Astrocyte (in vitro differentiated cells and primary cell): Measurements from ENCODE around the gene CDKAL1. TPM values are rescaled to one million over a fixed set of nuclear protein-coding genes. Genes with fewer than 3 reads are reported as not detected.
A peak's percentile ranks its signal among the peaks of the same experiment; 100 is the strongest.

Experiments
- DNase-seq: peaks from one replicate; pipeline ENCODE4 v3.0.0-alpha.2; 2010; ENCODE audit warnings: low read depth
- FAIRE-seq: peaks from 2 replicates; lab custom pipeline; 2011; peaks lifted over from hg19 to GRCh38; lab: Jason Lieb, UNC
- H2AFZ ChIP-seq: 2 replicates; pipeline ENCODE4 v1.6.0; 2012; ENCODE audit warnings: low read depth, low read length, inconsistent platforms
- H3K27ac ChIP-seq: 2 replicates; pipeline ENCODE4 v1.5.1; 2011; ENCODE audit warnings: low read depth, low read length, inconsistent platforms
- H3K27me3 ChIP-seq: 2 replicates; pipeline ENCODE4 v1.6.0; 2011; ENCODE audit warnings: low read length, inconsistent platforms; ENCODE audit not compliant: insufficient read depth
- H3K36me3 ChIP-seq: 2 replicates; pipeline ENCODE4 v1.5.1; 2011; ENCODE audit warnings: low read length, inconsistent platforms; ENCODE audit not compliant: insufficient read depth
- H3K4me1 ChIP-seq: 2 replicates; pipeline ENCODE4 v1.5.1; 2011; ENCODE audit warnings: low read length, inconsistent platforms; ENCODE audit not compliant: insufficient read depth
- H3K4me2 ChIP-seq: 2 replicates; pipeline ENCODE4 v1.6.0; 2012; ENCODE audit warnings: low read length, inconsistent platforms
- H3K4me3 ChIP-seq: 2 replicates; pipeline ENCODE4 v1.5.1; 2011; ENCODE audit warnings: low read depth, mild to moderate bottlenecking, low read length, inconsistent platforms; ENCODE audit not compliant: insufficient read depth
- H3K79me2 ChIP-seq: 2 replicates; pipeline ENCODE4 v1.6.0; 2012; ENCODE audit warnings: mild to moderate bottlenecking, low read length, inconsistent platforms; ENCODE audit not compliant: insufficient read depth
- H3K9ac ChIP-seq: 2 replicates; pipeline ENCODE4 v1.6.0; 2012; ENCODE audit warnings: mild to moderate bottlenecking, low read length, inconsistent platforms
- H3K9me3 ChIP-seq: 2 replicates; pipeline ENCODE4 v1.5.1; 2012; ENCODE audit warnings: low read depth, mild to moderate bottlenecking, low read length, inconsistent platforms; ENCODE audit not compliant: insufficient read depth
- H4K20me1 ChIP-seq: 2 replicates; pipeline ENCODE4 v1.6.0; 2012; ENCODE audit warnings: low read length, inconsistent platforms; ENCODE audit not compliant: insufficient read depth
- H3K27ac Mint-ChIP-seq: one replicate; pipeline ENCODE4 v1.8.0; 2021; ENCODE audit warnings: mild to moderate bottlenecking, mixed read lengths; ENCODE audit not compliant: unreplicated experiment
- H3K27me3 Mint-ChIP-seq: one replicate; pipeline ENCODE4 v1.8.0; 2021; ENCODE audit warnings: low read depth, mixed read lengths; ENCODE audit not compliant: unreplicated experiment
- H3K36me3 Mint-ChIP-seq: one replicate; pipeline ENCODE4 v1.8.0; 2021; ENCODE audit warnings: low read depth, mixed read lengths; ENCODE audit not compliant: unreplicated experiment
- H3K4me1 Mint-ChIP-seq: one replicate; pipeline ENCODE4 v1.8.0; 2021; ENCODE audit warnings: low read depth, mixed read lengths; ENCODE audit not compliant: unreplicated experiment
- H3K4me3 Mint-ChIP-seq: one replicate; pipeline ENCODE4 v1.8.0; 2021; ENCODE audit warnings: mild to moderate bottlenecking, moderate library complexity, mixed read lengths; ENCODE audit not compliant: unreplicated experiment
- H3K9me3 Mint-ChIP-seq: one replicate; pipeline ENCODE4 v1.8.0; 2021; ENCODE audit warnings: mild to moderate bottlenecking, mixed read lengths; ENCODE audit not compliant: unreplicated experiment
- CTCF ChIP-seq: IDR thresholded peaks from 2 replicates; pipeline ENCODE4 v1.5.1; 2011; ENCODE audit warnings: low read depth, mild to moderate bottlenecking, inconsistent platforms, low read length, moderate library complexity; ENCODE audit not compliant: insufficient read depth
- EZH2 ChIP-seq: IDR thresholded peaks from 2 replicates; pipeline ENCODE4 v1.6.1; 2012; ENCODE audit warnings: mild to moderate bottlenecking, low read length, inconsistent platforms; ENCODE audit not compliant: insufficient read depth
- total RNA-seq: library from RNA; stranded (reverse); gene quantifications from 2 replicates; pipeline ENCODE4 v1.2.1, GENCODE V29; 2021

Gene CDKAL1
- total RNA-seq, 1 donor from 2014 or later = 13.7 TPM

- Mint-ChIP-seq H3K27ac (no peak overlapping the region), H3K9me3 (no peaks in the 10 kb centered on the region), H3K4me1 (peaks cover 3% of the 10 kb centered on the region), H3K36me3 (no peaks in the 10 kb centered on the region), H3K4me3 (no peak overlapping the region), H3K27me3 (no peaks in the 10 kb centered on the region)
- Histone ChIP-seq H4K20me1 (no peaks in the 10 kb centered on the region), H3K9ac (no peak overlapping the region), H3K9me3 (no peaks in the 10 kb centered on the region), H2AFZ (no peak overlapping the region), H3K4me1 (peaks cover 4% of the 10 kb centered on the region), H3K4me3 (no peak overlapping the region), H3K36me3 (no peaks in the 10 kb centered on the region), H3K4me2 (no peak overlapping the region), H3K79me2 (no peaks in the 10 kb centered on the region), H3K27ac (no peak overlapping the region), H3K27me3 (no peaks in the 10 kb centered on the region)
- no peak for DNase-seq
- TF ChIP-seq CTCF (no peak), EZH2 (no peak)
- FAIRE-seq = no peak
These were observed 570.0 kb downstream of the CDKAL1 start for GRCh38 chr6:21104288-21104687.

- TF ChIP-seq EZH2 (no peak), CTCF (no peak)
- Mint-ChIP-seq H3K4me3 (no peak overlapping the region), H3K9me3 (no peaks in the 10 kb centered on the region), H3K4me1 (peaks cover 23% of the 10 kb centered on the region), H3K36me3 (no peaks in the 10 kb centered on the region), H3K27ac (no peak overlapping the region), H3K27me3 (no peaks in the 10 kb centered on the region)
- H2AFZ ChIP-seq = no peak overlapping the region
- H3K9me3 ChIP-seq = no peaks in the 10 kb centered on the region
- no peak overlapping the region for H3K27ac ChIP-seq
- no peak for DNase-seq
- no peak overlapping the region for H3K9ac ChIP-seq
- no peak overlapping the region for H3K4me3 ChIP-seq
- H3K4me2 ChIP-seq = no peak overlapping the region
- no peaks in the 10 kb centered on the region for H4K20me1 ChIP-seq
- FAIRE-seq = no peak
- peaks cover 21% of the 10 kb centered on the region for H3K4me1 ChIP-seq
- no peaks in the 10 kb centered on the region for H3K27me3 ChIP-seq
- H3K79me2 ChIP-seq = no peaks in the 10 kb centered on the region
- H3K36me3 ChIP-seq = no peaks in the 10 kb centered on the region
These were observed 573.5 kb downstream of the CDKAL1 start for GRCh38 chr6:21107796-21108195.

- Histone ChIP-seq H3K27ac (peak overlapping the region; percentile 56), H4K20me1 (no peaks in the 10 kb centered on the region), H3K36me3 (no peaks in the 10 kb centered on the region), H3K79me2 (no peaks in the 10 kb centered on the region), H3K4me1 (peaks cover 21% of the 10 kb centered on the region), H3K9me3 (no peaks in the 10 kb centered on the region), H2AFZ (no peak overlapping the region), H3K4me2 (peak overlapping the region; percentile 78), H3K9ac (peak overlapping the region; percentile 49), H3K4me3 (peak overlapping the region; percentile 40), H3K27me3 (no peaks in the 10 kb centered on the region)
- Mint-ChIP-seq H3K4me1 (peaks cover 23% of the 10 kb centered on the region), H3K9me3 (no peaks in the 10 kb centered on the region), H3K27ac (peak overlapping the region; percentile 70), H3K4me3 (no peak overlapping the region), H3K36me3 (no peaks in the 10 kb centered on the region), H3K27me3 (no peaks in the 10 kb centered on the region)
- FAIRE-seq (peak; percentile 85), DNase-seq (peak; percentile 93)
- TF ChIP-seq CTCF = no peak
- TF ChIP-seq EZH2 = no peak
These were observed 575.3 kb downstream of the CDKAL1 start for GRCh38 chr6:21109391-21110178.
